Activated naive CD4-positive, alpha-beta T cell treated with anti-CD3 and anti-CD28 coated beads, Interleukin-2, amount 50 U/mL, for 24 hours (primary cell): ENCODE results near the gene TAF4B.
"Not testable (repeated sequence)": the region's sequence is repeated elsewhere in the genome, so short reads cannot be mapped to it uniquely, and the experiment has no call there.

ENCODE experiments used
- H3K27ac Mint-ChIP-seq: one replicate; pipeline ENCODE4 v1.8.0; 2021; ENCODE audit warnings: mild to moderate bottlenecking, mixed read lengths
- H3K27me3 Mint-ChIP-seq: one replicate; pipeline ENCODE4 v1.8.0; 2021; ENCODE audit warnings: mixed read lengths
- H3K36me3 Mint-ChIP-seq: one replicate; pipeline ENCODE4 v1.8.0; 2021; ENCODE audit warnings: mixed read lengths
- H3K4me1 Mint-ChIP-seq: one replicate; pipeline ENCODE4 v1.8.0; 2021; ENCODE audit warnings: mixed read lengths
- H3K4me3 Mint-ChIP-seq: one replicate; pipeline ENCODE4 v1.8.0; 2021; ENCODE audit warnings: mild to moderate bottlenecking, mixed read lengths
- H3K9me3 Mint-ChIP-seq: one replicate; pipeline ENCODE4 v1.8.0; 2021; ENCODE audit warnings: mixed read lengths

The TAF4B gene

DNA sequence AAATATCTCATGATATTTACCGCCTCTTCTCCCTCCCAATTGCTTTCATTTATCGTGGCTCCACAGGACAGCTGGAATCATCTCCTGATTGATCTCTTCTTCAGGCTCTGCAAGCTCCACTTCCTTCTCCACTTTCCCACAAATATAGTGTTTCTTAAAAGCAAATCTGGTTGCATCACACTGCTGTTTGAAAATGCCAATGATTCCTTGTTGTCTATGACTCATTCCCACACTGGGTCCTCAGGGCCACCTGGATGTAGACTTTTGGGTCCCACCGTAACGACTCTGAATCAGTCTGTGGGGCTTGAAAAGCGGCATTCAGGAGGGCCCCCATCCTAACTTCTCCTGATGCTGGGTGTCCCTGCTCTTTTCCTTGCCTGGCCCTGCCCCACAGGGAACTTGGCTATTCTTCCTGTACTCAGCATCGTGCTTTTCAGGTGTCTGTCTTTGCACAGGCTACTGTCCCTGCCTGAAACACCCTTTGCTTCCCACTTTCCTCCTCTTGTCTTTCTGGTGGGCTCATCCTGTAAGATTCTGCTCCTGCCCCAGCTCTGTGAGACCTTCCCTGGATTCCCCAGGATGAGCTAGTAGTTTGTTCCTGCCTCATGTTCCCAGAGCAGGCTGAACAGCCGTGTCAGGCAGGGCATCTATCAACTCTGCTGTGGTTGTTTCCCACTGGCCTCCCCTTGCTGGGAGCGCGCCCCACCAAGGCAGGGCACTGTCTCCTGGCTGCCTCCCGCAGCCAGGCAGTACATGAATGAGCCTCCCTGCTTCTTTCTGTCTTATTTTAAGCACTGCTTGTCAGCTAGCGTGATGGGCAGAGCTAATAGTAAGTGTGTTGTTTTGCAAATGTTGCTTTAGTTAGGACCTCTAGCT is 210.2 kb downstream of the TAF4B start:
- no peaks in the 10 kb centered on the region for H3K4me1 Mint-ChIP-seq
- H3K27me3 Mint-ChIP-seq, result no peaks in the 10 kb centered on the region
- no peaks in the 10 kb centered on the region for H3K36me3 Mint-ChIP-seq
- H3K9me3 Mint-ChIP-seq, result no peaks in the 10 kb centered on the region
- H3K4me3 Mint-ChIP-seq, result no peak overlapping the region
- no peak overlapping the region for H3K27ac Mint-ChIP-seq

DNA sequence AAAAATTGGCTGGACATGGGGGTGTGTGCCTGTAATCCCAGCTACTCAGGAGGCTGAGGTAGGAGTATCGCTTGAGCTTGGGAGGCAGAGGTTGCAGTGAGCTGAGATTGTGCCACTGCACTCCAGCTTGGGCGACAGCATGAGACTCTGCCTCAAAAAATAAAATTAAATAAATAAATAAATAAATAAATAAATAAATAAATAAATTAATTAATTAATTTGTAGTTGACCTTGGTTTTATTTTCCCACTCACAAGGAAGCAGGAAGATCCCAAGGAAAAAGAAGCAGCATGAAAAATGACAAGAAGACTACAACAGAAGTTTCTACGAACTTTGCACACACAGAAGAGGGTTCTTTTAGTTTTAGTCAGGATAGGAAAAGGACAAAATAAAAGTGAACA is 211.4 kb downstream of the TAF4B start:
- H3K27me3 Mint-ChIP-seq, H3K4me1 Mint-ChIP-seq, H3K4me3 Mint-ChIP-seq, H3K27ac Mint-ChIP-seq, H3K36me3 Mint-ChIP-seq, H3K9me3 Mint-ChIP-seq: not testable (repeated sequence)

DNA sequence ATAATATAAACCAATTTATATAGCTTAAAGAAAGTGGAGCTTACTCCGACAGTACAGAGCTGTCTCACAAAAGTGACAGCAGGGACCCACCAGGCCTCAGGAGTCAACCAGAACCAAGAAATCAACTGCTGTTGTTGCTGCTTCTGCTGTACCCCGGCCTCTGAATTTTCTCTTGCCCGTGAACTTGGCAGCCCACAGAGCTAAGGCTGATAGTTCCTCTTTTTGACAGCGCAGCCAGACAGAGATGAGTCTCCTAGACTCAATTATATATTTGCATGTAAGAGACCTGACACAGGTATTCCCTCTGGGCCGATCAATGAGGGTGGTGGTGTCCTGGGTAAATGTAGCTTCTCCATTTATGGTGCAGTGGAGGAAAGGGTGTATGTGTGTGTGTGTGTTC is 212.7 kb downstream of the TAF4B start:
- no peak overlapping the region for H3K4me3 Mint-ChIP-seq
- H3K27ac Mint-ChIP-seq, result no peak overlapping the region
- no peaks in the 10 kb centered on the region for H3K36me3 Mint-ChIP-seq
- no peaks in the 10 kb centered on the region for H3K9me3 Mint-ChIP-seq
- no peaks in the 10 kb centered on the region for H3K4me1 Mint-ChIP-seq
- H3K27me3 Mint-ChIP-seq, result no peaks in the 10 kb centered on the region

DNA sequence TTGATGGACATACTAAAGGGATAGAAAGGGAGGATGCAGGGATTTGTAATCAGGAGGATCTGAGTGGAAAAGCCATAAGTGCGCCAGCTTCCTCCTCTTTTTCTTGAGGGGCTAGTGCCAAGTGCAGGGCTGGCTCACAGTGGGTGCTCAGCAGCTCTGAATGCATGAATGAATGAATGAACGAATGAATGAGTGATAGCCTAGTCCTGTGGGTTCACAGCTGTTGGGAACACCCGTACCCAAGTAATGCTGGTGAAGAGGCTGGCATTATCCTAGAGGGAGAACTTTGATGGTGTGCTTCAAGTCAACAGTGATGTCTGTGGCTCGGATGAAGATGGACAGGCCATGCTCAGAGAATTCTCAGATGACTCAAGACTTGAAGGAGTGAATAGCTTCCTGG is 213.3 kb downstream of the TAF4B start:
- no peaks in the 10 kb centered on the region for H3K27me3 Mint-ChIP-seq
- H3K27ac Mint-ChIP-seq, result no peak overlapping the region
- H3K36me3 Mint-ChIP-seq, result no peaks in the 10 kb centered on the region
- H3K9me3 Mint-ChIP-seq, result no peaks in the 10 kb centered on the region
- H3K4me1 Mint-ChIP-seq, result no peaks in the 10 kb centered on the region
- no peak overlapping the region for H3K4me3 Mint-ChIP-seq

DNA sequence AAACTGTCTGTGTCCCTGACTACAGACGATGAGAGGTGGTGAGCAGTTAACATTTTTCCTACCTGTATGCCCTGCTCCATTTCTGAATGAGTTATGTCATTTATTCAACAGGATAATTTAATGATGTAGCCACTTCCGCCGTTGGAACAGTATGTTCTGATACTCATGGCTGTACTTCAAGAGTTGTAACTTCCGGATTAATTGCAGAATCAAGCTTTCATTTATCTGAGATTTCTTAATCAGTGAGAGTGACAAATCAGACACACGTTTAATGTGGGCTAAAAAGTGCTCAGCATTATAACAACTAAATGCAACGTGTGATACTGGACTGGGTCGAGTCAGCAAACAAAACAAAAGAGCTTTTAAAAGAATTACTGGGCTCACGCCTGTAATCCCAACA is 214.4 kb downstream of the TAF4B start:
- Mint-ChIP-seq H3K27me3 (peaks cover 7% of the 10 kb centered on the region), H3K36me3 (no peaks in the 10 kb centered on the region), H3K4me3 (no peak overlapping the region), H3K27ac (no peak overlapping the region), H3K9me3 (no peaks in the 10 kb centered on the region), H3K4me1 (no peaks in the 10 kb centered on the region)
